Activated T-cell treated with anti-CD3 and anti-CD28 coated beads, Interleukin-2, amount 50 U/mL, for 24 hours (primary cell): ENCODE results near the gene BRCA1.
A peak's percentile ranks its signal among the peaks of the same experiment; 100 is the strongest.

ENCODE experiments used
- DNase-seq: peaks from one replicate; pipeline ENCODE4 v3.0.0-alpha.2; 2020
- H3K27ac Mint-ChIP-seq: 2 replicates; pipeline ENCODE4 v1.8.0; 2020; ENCODE audit warnings: mild to moderate bottlenecking, mixed read lengths
- H3K27me3 Mint-ChIP-seq: 2 replicates; pipeline ENCODE4 v1.8.0; 2020; ENCODE audit warnings: mixed read lengths
- H3K36me3 Mint-ChIP-seq: 2 replicates; pipeline ENCODE4 v1.8.0; 2020; ENCODE audit warnings: low read depth, mixed read lengths
- H3K4me1 Mint-ChIP-seq: 2 replicates; pipeline ENCODE4 v1.8.0; 2020; ENCODE audit warnings: low read depth, mixed read lengths
- H3K4me3 Mint-ChIP-seq: 2 replicates; pipeline ENCODE4 v1.8.0; 2020; ENCODE audit warnings: mild to moderate bottlenecking, moderate library complexity, mixed read lengths
- H3K9me3 Mint-ChIP-seq: 2 replicates; pipeline ENCODE4 v1.8.0; 2020; ENCODE audit warnings: mixed read lengths

BRCA1 gene

DNA sequence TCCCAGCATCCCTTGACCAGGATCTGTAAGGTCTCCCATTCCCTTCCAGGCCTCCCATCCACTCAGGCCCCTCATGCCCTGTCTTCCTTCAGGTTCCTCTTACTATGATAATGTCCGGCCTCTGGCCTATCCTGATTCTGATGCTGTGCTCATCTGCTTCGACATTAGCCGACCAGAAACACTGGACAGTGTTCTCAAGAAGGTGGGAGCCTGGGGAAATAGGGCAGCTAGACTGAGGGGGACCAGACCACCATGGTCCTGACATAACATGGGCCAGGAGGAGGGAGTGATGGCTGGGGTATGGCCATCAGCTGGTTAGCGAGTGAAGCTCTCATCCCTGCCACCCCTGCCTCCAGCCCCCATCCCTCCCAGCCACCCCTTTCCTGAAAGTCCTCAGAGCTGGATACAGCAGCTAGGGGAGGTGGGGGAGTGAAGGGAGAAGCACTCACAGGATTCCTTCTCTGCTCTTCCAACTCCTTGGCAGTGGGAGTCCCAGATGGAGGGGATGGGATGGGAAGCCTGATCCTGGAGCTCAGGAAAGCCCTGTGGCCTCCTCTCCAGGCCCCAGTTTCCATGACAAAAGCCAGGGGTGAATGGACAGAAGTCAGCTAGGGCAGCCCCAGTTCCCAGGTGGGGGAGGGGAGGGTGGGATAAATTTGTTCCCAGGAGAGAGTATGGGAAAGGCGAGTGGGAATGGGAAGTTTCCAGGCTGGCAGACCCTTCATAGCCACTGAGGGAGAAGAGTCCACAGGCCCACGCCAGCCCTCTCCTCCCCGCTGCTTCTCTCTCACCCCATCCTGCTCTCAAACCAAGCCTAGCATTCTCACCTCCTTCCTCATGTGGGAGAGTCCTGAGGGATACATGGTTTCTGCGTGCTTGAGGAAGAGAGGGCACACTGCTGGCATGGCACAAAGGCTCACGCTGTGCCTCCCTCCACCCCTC is 97.8 kb downstream of the BRCA1 start:
- Mint-ChIP-seq H3K4me1 (peaks cover 10% of the 10 kb centered on the region), H3K27me3 (peaks cover 2% of the 10 kb centered on the region), H3K4me3 (no peak overlapping the region), H3K36me3 (no peaks in the 10 kb centered on the region), H3K27ac (no peak overlapping the region), H3K9me3 (no peaks in the 10 kb centered on the region)
- DNase-seq, result no peak

DNA sequence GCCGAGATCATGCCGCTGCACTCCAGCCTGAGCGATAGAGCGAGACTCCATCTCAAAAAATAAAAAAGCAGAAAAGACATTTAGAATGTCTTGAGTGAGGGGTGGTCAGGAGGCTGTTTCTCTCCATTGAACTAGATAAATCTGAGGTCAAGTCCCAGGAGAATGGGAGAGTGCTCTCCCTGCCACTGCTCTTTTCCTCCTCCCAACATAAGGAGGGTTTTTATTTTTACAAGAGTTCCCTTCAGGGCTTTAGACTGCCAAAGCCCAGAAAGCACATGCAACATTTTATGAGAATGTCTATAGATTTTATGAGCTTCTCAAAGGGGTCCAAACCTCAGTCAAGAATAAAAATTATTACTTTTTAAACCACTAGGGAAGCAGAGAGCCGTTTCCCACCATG is 98.6 kb downstream of the BRCA1 start:
- Mint-ChIP-seq H3K27me3 (peaks cover 2% of the 10 kb centered on the region), H3K4me3 (no peak overlapping the region), H3K36me3 (no peaks in the 10 kb centered on the region), H3K9me3 (no peaks in the 10 kb centered on the region), H3K4me1 (peaks cover 13% of the 10 kb centered on the region), H3K27ac (no peak overlapping the region)
- DNase-seq, result no peak

- no peak overlapping the region for H3K4me3 Mint-ChIP-seq
These were observed 99.2 kb downstream of the BRCA1 start for GRCh38 chr17:43025766-43026537.

GRCh38 chr17:43025290-43025657 is 99.9 kb downstream of the BRCA1 start:
- H3K27me3 Mint-ChIP-seq, result peaks cover 2% of the 10 kb centered on the region
- H3K27ac Mint-ChIP-seq, result peak overlapping the region; percentile 11
- H3K4me3 Mint-ChIP-seq, result peak overlapping the region; percentile 50
- H3K9me3 Mint-ChIP-seq, result no peaks in the 10 kb centered on the region
- no peak for DNase-seq
- H3K36me3 Mint-ChIP-seq, result no peaks in the 10 kb centered on the region
- H3K4me1 Mint-ChIP-seq, result peaks cover 21% of the 10 kb centered on the region

More at GRCh38 chr17:43025766-43026537, 99.2 kb downstream of the BRCA1 start:
- DNase-seq, result no peak
- Mint-ChIP-seq H3K27ac (no peak overlapping the region), H3K9me3 (no peaks in the 10 kb centered on the region), H3K27me3 (peaks cover 2% of the 10 kb centered on the region), H3K36me3 (no peaks in the 10 kb centered on the region), H3K4me1 (peaks cover 17% of the 10 kb centered on the region)

DNA sequence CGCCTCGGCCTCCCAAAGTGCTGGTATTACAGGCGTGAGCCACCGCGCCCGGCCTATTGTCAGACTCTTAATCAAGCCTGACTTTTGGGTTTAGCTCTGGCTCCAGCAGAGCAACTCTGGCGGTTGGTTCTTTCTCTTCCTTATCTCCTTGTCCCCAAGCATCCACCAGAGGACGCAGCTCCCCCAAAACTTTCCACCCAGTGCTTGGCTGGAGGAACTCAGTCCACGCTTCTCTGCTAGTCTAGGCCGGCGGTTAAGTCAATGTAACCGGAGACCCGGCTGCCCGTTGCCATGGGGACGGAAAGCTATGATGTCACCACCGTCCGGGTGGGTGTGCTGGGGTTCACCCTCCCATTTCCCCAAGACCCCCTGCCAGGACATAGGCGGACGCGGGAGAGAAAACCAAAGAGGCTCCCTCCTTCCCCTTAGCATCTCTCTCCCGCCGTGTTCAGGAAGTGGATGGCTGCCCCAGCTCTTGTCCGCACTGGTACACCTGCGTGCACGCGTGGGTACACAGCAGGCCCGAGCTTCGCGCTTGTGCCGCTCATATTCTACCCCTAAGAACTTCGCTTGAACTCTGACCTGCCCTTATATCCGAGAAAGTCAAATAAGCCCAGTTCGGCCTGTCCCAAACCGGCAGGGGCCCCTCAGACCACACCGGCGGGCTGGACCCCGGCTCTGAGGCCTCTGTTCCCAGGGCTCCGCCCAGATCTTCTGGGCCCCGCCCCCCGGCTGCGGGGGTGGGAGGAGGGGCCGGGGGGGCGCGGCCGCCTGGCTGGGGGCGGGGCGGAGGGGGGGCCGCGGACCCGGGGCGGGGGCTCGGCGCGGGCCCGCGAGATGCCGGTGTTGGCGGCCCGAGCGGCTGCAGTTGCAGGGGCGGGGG is 100.5 kb downstream of the BRCA1 start, which contains the start of gene RND2:
Gene RND2 (plus strand): TSS at position 825 of the 883 bp plus-strand sequence. CDS start 117 bp downstream, outside the sequence.
- H3K9me3 Mint-ChIP-seq, result no peaks in the 10 kb centered on the region
- H3K36me3 Mint-ChIP-seq, result no peaks in the 10 kb centered on the region
- peak within 1 kb of the TSS; percentile 90 for H3K27ac Mint-ChIP-seq
- DNase-seq, result peak; percentile 86
- peaks cover 2% of the 10 kb centered on the region for H3K27me3 Mint-ChIP-seq
- peaks cover 25% of the 10 kb centered on the region for H3K4me1 Mint-ChIP-seq
- peak within 1 kb of the TSS; percentile 85 for H3K4me3 Mint-ChIP-seq

DNA sequence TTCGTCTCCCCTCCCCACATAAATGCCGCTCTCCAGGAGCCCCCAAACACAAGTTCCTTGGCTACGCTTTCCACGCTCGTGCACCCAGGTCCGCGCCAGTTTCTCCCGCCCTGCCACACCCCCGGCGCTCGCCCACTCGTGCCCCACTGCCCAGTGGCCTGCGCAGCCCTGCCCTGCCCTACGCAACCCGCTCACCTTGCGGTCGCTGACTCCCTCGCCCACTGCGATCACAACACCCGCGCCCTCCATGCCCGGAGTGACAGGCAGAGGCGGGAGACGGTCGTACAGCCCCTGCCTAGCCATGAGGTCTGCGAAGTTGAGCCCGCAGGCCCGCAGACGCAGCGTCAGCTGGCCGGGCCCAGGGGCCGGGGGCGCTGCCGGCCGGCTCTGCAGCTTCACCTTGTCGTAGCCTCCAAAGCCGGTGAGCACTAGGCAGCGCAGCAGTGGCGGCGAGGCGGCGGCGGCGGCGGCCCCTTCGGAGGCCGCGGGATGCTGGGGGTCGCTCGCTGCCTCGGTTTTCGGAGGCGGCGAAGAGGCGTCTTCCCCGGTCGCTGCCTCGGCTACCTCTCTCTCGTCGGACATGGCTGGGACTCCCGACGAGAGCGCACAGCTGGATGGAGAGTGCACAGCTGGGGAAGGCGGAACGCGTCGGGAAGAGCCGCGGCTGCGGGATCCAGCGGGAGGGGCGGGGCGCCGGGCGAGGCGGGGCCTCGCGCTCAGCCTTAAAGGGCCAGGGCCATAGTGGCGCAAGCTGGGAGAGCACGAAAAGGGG is 103.2 kb downstream of the BRCA1 start, which contains the start of gene VAT1:
Gene VAT1 (minus strand): TSS at position 645 of the 772 bp plus-strand sequence. CDS start 63 bp downstream, at position 582.
- peak within 1 kb of the TSS; percentile 85 for H3K4me3 Mint-ChIP-seq
- H3K27me3 Mint-ChIP-seq, result peaks cover 2% of the 10 kb centered on the region
- no peaks in the 10 kb centered on the region for H3K9me3 Mint-ChIP-seq
- H3K4me1 Mint-ChIP-seq, result peaks cover 40% of the 10 kb centered on the region
- peak; percentile 80 for DNase-seq
- H3K27ac Mint-ChIP-seq, result peak within 1 kb of the TSS; percentile 81
- H3K36me3 Mint-ChIP-seq, result no peaks in the 10 kb centered on the region

DNA sequence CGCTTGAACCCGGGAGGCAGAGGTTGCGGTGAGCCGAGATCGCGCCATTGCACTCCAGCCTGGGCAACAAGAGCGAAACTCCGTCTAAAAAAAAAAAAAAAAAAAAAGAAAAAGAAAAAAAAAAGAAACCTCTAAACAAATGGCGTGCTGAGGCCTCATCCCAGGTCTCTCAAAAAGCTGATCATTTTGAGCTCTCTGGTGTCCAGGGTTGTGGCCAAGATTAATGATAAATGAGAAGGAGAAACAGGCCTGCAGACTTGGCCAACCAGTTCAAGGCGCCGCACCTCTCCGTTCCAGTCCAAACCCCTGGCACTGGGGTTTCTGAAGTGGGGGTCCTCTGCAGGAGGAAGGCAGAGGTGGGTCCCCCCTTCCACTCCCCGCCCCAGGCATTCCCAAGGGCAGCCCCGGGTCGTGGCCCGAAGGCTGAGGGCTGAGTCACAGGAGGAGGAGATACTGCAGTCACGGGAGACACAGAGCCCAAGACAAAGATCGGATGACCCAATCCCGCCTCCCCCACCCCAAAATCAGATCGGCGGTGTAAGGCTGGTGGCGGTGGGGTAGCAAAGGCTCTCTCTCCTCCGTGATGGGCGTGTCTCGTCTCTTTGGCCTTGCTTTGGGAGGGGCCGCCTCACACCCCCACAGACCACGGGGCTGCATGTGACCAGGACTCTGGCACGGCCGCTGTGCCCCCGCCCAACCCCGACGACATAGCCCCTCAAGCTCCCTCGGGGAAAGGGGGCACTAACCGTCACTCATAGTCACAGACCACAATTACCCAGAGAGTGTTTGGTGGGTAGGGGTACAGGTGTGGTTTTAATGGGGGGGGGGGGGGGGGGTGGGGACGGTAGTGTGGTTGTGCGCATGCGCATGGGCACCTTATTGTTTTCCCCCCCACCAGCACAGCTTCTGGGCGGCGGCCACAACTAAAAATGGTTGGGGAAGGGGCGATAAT is 104.1 kb downstream of the BRCA1 start:
- Mint-ChIP-seq H3K4me1 (peaks cover 40% of the 10 kb centered on the region), H3K9me3 (no peaks in the 10 kb centered on the region), H3K27me3 (peaks cover 2% of the 10 kb centered on the region), H3K27ac (peak overlapping the region; percentile 81), H3K36me3 (peaks cover under 1% of the 10 kb centered on the region), H3K4me3 (peak overlapping the region; percentile 85)
- no peak for DNase-seq

DNA sequence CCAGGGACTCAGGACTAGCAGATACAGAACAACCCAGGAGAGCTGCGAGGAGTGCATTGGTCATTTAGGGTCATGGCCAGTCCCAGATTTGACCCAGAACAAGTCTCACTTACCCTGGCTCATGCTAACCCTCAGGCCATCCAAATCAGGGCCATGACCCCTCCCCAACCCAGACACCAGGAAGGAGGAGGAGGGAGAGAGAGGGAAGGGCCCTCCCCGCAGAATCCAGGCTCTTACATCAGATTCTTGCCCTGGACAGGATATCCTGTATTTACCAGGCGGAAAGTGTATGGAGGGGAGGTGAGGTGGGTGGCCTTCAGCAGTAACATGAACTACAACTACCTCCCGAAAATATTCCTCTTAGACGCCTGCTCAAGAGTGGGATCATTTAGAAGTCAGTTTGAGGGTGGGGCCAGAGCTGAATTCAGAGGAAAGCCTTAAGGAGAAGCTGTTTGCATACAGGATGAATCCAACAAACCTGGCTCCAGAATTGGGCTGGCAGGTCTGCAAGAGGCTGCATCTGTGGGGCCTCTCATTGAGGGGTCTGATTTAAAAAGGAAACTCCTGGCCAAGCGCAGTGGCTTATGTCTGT is 105.0 kb downstream of the BRCA1 start:
- Mint-ChIP-seq H3K27me3 (peaks cover 2% of the 10 kb centered on the region), H3K36me3 (peaks cover 7% of the 10 kb centered on the region), H3K9me3 (no peaks in the 10 kb centered on the region), H3K4me3 (peak overlapping the region; percentile 85), H3K4me1 (peaks cover 38% of the 10 kb centered on the region), H3K27ac (no peak overlapping the region)
- DNase-seq, result no peak

- DNase-seq, result no peak
- Mint-ChIP-seq H3K9me3 (no peaks in the 10 kb centered on the region), H3K4me1 (peaks cover 33% of the 10 kb centered on the region), H3K36me3 (peaks cover 13% of the 10 kb centered on the region), H3K27ac (no peak overlapping the region), H3K4me3 (no peak overlapping the region), H3K27me3 (no peaks in the 10 kb centered on the region)
These were observed 105.7 kb downstream of the BRCA1 start for GRCh38 chr17:43019418-43019817.

DNA sequence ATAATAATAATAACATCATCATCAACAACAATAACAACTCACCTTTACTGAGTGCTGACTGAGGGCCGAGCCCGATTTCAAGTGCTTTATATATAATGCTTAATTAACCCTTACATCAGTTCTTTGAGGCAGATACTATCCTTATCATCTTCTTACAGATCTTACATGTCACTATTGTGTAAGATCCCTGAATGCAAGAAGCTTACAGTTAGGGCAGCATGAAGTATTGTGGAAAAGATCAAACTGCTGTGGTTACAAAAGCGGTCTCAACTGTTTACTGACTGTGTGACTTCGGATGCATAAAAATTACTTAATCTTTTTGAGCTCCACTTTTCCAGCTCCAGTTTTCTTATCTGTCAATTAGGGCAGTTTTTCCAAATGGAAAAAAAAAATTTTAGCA is 106.2 kb downstream of the BRCA1 start:
- Mint-ChIP-seq H3K4me3 (no peak overlapping the region), H3K9me3 (no peaks in the 10 kb centered on the region), H3K27ac (no peak overlapping the region), H3K36me3 (peaks cover 18% of the 10 kb centered on the region), H3K27me3 (no peaks in the 10 kb centered on the region), H3K4me1 (peaks cover 30% of the 10 kb centered on the region)
- DNase-seq, result no peak

DNA sequence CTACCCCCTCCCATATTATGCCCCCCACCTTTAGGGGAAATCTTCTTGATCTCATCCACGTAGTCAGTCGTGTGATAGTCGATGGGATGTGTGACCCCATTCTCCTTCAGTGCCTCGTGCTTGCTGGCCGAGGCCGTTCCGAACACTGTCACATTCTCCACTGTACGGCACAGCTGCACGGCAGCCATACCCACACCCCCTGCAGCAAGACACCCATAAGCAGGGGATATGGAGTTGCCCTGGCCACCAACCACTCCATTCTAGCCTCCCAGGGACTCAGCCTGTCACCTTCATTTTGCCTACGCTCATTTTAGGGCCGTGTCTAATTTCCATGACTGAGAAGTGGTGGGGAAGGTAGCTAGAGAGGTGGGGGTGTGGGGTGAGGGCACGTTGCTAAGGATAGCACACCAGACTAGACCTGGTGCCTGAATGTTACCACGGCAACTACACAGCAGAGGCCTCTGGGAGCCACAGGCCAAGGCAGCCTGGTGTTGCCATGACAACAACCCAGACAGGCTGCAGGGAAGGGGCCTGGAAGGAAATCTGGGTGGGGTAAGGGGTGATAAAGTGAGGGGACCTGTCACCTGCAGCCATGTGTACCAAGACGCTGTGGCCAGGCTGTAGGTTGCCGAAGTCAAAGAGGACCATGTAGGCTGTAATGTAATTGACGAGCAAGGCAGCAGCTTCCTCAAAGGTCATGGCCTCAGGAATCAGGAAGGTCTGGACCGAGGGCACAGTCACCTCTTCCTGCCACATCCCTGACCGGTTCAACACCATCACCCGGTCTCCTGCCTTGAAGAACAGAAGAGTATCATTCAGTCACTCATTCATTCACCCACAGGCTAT is 106.9 kb downstream of the BRCA1 start:
- DNase-seq, result no peak
- peaks cover 30% of the 10 kb centered on the region for H3K4me1 Mint-ChIP-seq
- peak overlapping the region; percentile 19 for H3K27ac Mint-ChIP-seq

DNA sequence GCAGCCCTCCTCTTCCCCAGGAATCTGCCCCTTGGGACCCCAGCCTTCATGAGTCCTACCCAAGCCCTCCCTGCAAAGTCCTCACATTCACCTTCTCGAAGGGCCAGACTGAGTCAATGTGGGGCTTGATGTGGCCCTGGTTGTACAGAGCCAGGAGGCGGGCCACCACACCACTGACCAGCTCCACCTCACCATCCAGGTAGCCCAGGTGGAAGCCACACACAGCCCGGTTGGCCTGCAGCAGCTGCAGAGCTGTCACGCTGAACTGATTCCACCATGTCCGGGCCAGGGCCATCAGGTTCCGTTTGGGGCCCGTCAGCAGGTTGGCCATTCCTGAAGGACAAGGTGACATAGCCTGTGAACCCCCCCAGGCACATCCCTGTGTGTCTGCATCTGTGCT is 108.9 kb downstream of the BRCA1 start:
- no peaks in the 10 kb centered on the region for H3K27me3 Mint-ChIP-seq

More for the DNA sequence above, 106.9 kb downstream of the BRCA1 start:
- H3K36me3 Mint-ChIP-seq, result peaks cover 25% of the 10 kb centered on the region
- H3K4me3 Mint-ChIP-seq, result no peak overlapping the region
- no peaks in the 10 kb centered on the region for H3K27me3 Mint-ChIP-seq
- H3K9me3 Mint-ChIP-seq, result no peaks in the 10 kb centered on the region

More for the DNA sequence above, 108.9 kb downstream of the BRCA1 start:
- peaks cover 29% of the 10 kb centered on the region for H3K4me1 Mint-ChIP-seq
- no peak for DNase-seq
- H3K36me3 Mint-ChIP-seq, result peaks cover 39% of the 10 kb centered on the region
- H3K27ac Mint-ChIP-seq, result peak overlapping the region; percentile 55
- no peaks in the 10 kb centered on the region for H3K9me3 Mint-ChIP-seq
- H3K4me3 Mint-ChIP-seq, result no peak overlapping the region
